DND-41 (cell line): ENCODE results near the gene ATP8A2.

Source experiments
- EZH2 ChIP-seq: IDR thresholded peaks from 3 replicates; pipeline ENCODE4 v1.6.1; 2012; ENCODE audit warnings: borderline replicate concordance, low read depth, mild to moderate bottlenecking, moderate library complexity, low read length, inconsistent platforms; ENCODE audit not compliant: severe bottlenecking
- TF ChIP-seq, protein P1 (sequence below): IDR thresholded peaks from 2 replicates; pipeline ENCODE4 v1.5.1; 2012; ENCODE audit warnings: borderline replicate concordance, low read length, moderate library complexity, mild to moderate bottlenecking; ENCODE audit not compliant: poor library complexity, severe bottlenecking; ENCODE audit errors: extremely low read depth

DNA sequence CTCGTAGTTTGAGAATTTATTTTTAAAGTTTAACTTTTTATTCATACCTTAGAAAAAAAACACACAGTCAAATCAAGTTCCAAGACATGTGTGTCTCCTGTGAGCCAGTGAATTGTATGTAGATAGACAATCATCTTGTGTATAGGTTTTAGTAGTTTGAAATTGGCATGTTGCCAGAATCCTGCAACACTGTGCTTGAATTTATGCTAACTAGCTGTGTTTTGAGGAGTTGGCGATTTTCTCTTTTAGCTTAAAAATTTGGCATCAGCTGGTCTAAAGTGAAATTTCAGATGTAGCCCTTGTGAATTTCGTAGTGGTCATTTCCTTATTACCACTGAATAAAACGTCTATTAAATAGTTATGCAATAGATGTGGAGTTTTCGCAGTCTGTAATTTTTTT lies 213.2 kb downstream of the ATP8A2 start:
- TF ChIP-seq, protein P1, sequence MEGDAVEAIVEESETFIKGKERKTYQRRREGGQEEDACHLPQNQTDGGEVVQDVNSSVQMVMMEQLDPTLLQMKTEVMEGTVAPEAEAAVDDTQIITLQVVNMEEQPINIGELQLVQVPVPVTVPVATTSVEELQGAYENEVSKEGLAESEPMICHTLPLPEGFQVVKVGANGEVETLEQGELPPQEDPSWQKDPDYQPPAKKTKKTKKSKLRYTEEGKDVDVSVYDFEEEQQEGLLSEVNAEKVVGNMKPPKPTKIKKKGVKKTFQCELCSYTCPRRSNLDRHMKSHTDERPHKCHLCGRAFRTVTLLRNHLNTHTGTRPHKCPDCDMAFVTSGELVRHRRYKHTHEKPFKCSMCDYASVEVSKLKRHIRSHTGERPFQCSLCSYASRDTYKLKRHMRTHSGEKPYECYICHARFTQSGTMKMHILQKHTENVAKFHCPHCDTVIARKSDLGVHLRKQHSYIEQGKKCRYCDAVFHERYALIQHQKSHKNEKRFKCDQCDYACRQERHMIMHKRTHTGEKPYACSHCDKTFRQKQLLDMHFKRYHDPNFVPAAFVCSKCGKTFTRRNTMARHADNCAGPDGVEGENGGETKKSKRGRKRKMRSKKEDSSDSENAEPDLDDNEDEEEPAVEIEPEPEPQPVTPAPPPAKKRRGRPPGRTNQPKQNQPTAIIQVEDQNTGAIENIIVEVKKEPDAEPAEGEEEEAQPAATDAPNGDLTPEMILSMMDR: no peak
- TF ChIP-seq EZH2: no peak
